ENCODE data around the gene BICD2.

The BICD2 gene

GRCh38 chr9:92726348-92726747 is 38.3 kb downstream of the BICD2 start:
- no peak for DNase-seq

GRCh38 chr9:92725766-92726165 is 38.9 kb downstream of the BICD2 start:
- DNase-seq: no peak

GRCh38 chr9:92725266-92725545 is 39.4 kb downstream of the BICD2 start:
- DNase-seq: no peak

- DNase-seq: no peak
Observed at GRCh38 chr9:92724528-92725265, 39.9 kb downstream of the BICD2 start.

GRCh38 chr9:92723801-92724323 is 40.8 kb downstream of the BICD2 start:
- DNase-seq: no peak

- no peak for DNase-seq
Observed at GRCh38 chr9:92723299-92723625, 41.4 kb downstream of the BICD2 start.

- no peak for DNase-seq
Observed at GRCh38 chr9:92722386-92723298, 42.0 kb downstream of the BICD2 start.

GRCh38 chr9:92721548-92721947 is 43.1 kb downstream of the BICD2 start:
- DNase-seq: no peak

- no peak for DNase-seq
Observed at GRCh38 chr9:92720807-92721535, 43.7 kb downstream of the BICD2 start.

- no peak for DNase-seq
Observed at GRCh38 chr9:92720209-92720765, 44.3 kb downstream of the BICD2 start.

GRCh38 chr9:92719028-92719647 is 45.5 kb downstream of the BICD2 start:
- DNase-seq: no peak

GRCh38 chr9:92718086-92719001 is 46.3 kb downstream of the BICD2 start:
- DNase-seq: no peak

GRCh38 chr9:92717201-92718085 is 47.2 kb downstream of the BICD2 start:
- DNase-seq: no peak

- DNase-seq: no peak
Observed at GRCh38 chr9:92716557-92716956, 48.1 kb downstream of the BICD2 start.

- no peak for DNase-seq
Observed at GRCh38 chr9:92715488-92716231, 49.0 kb downstream of the BICD2 start.

- no peak for DNase-seq
Observed at GRCh38 chr9:92714787-92715487, 49.7 kb downstream of the BICD2 start.

GRCh38 chr9:92714016-92714415 is 50.6 kb downstream of the BICD2 start:
- DNase-seq: no peak

- no peak for DNase-seq
Observed at GRCh38 chr9:92713528-92713927, 51.1 kb downstream of the BICD2 start.

- no peak for DNase-seq
Observed at GRCh38 chr9:92712767-92713166, 51.9 kb downstream of the BICD2 start.

Measured in NCI-H1436 treated with DMSO at 0.1 percent for 48 hours (cell line).